Activated naive CD8-positive, alpha-beta T cell treated with anti-CD3 and anti-CD28 coated beads, Interleukin-2, amount 10 ng/mL, durations not matched to agents 7 days and 5 days (primary cell): ENCODE measurements around the gene GLDN. TPM values are rescaled to one million over a fixed set of nuclear protein-coding genes. Genes with fewer than 3 reads are reported as not detected.

ENCODE experiments used
- ATAC-seq: fragments of 150-1000 bp; cut with Tn5 transposase; one replicate; pipeline ENCODE4 v1.10.0; 2021; ENCODE audit warnings: low read depth, moderate library complexity
- POLR2A ChIA-PET: fragments of 350-600 bp; sonication (Branson Sonifier 250); formaldehyde crosslinking; loops from one replicate; lab custom pipeline; 2021; ENCODE audit warnings: antibody characterized with exemption; lab: Charles Lee
- DNase-seq: peaks from one replicate; pipeline ENCODE4 v3.0.0; 2021
- H3K27ac Mint-ChIP-seq: one replicate; pipeline ENCODE4 v1.8.0; 2022; ENCODE audit warnings: mild to moderate bottlenecking, mixed read lengths
- H3K27me3 Mint-ChIP-seq: one replicate; pipeline ENCODE4 v1.8.0; 2022; ENCODE audit warnings: mild to moderate bottlenecking, moderate library complexity, mixed read lengths
- H3K36me3 Mint-ChIP-seq: one replicate; pipeline ENCODE4 v1.8.0; 2021; ENCODE audit warnings: mild to moderate bottlenecking, mixed read lengths
- H3K4me1 Mint-ChIP-seq: one replicate; pipeline ENCODE4 v1.8.0; 2021; ENCODE audit warnings: mixed read lengths
- H3K4me3 Mint-ChIP-seq: one replicate; pipeline ENCODE4 v1.8.0; 2022; ENCODE audit warnings: mild to moderate bottlenecking, moderate library complexity, mixed read lengths
- H3K9me3 Mint-ChIP-seq: one replicate; pipeline ENCODE4 v1.8.0; 2021; ENCODE audit warnings: mixed read lengths
- total RNA-seq, 2 experiments: library from RNA; stranded (reverse); gene quantifications; one replicate each; pipeline ENCODE4 v1.2.3, GENCODE V29; 2021

GLDN gene
- total RNA-seq, 2 experiments from 2014 or later: not detected

GRCh38 chr15:51353976-51354375 lies 12.5 kb downstream of the GLDN start:
- H3K4me3 Mint-ChIP-seq: no peak overlapping the region
- no peaks in the 10 kb centered on the region for H3K9me3 Mint-ChIP-seq
- no peaks in the 10 kb centered on the region for H3K36me3 Mint-ChIP-seq
- DNase-seq: no peak
- H3K27me3 Mint-ChIP-seq: peaks cover 11% of the 10 kb centered on the region
- POLR2A ChIA-PET: no interaction called here
- H3K4me1 Mint-ChIP-seq: peaks cover 2% of the 10 kb centered on the region
- no peak overlapping the region for H3K27ac Mint-ChIP-seq
- no peak for ATAC-seq

- Mint-ChIP-seq H3K36me3 (no peaks in the 10 kb centered on the region), H3K4me1 (peaks cover 2% of the 10 kb centered on the region), H3K27ac (no peak overlapping the region), H3K9me3 (no peaks in the 10 kb centered on the region), H3K4me3 (no peak overlapping the region), H3K27me3 (peaks cover 11% of the 10 kb centered on the region)
- no peak for ATAC-seq
- DNase-seq: no peak
- POLR2A ChIA-PET: no interaction called here
These were observed 13.6 kb downstream of the GLDN start for GRCh38 chr15:51355096-51355495.

- Mint-ChIP-seq H3K4me3 (no peak overlapping the region), H3K4me1 (peaks cover 2% of the 10 kb centered on the region), H3K27ac (no peak overlapping the region), H3K9me3 (no peaks in the 10 kb centered on the region), H3K36me3 (no peaks in the 10 kb centered on the region), H3K27me3 (peaks cover 11% of the 10 kb centered on the region)
- DNase-seq (no peak), ATAC-seq (no peak)
- POLR2A ChIA-PET: no interaction called here
These were observed 14.7 kb downstream of the GLDN start for GRCh38 chr15:51356147-51356546.

- Mint-ChIP-seq H3K4me3 (no peak overlapping the region), H3K27me3 (peaks cover 5% of the 10 kb centered on the region), H3K27ac (no peak overlapping the region)
These were observed 15.5 kb downstream of the GLDN start for GRCh38 chr15:51356983-51357382.

GRCh38 chr15:51359981-51360380 lies 18.5 kb downstream of the GLDN start:
- peaks cover 2% of the 10 kb centered on the region for H3K4me1 Mint-ChIP-seq
- no peak overlapping the region for H3K4me3 Mint-ChIP-seq
- DNase-seq: no peak
- POLR2A ChIA-PET: no interaction called here
- ATAC-seq: no peak
- H3K27ac Mint-ChIP-seq: no peak overlapping the region
- H3K36me3 Mint-ChIP-seq: no peaks in the 10 kb centered on the region
- H3K9me3 Mint-ChIP-seq: no peaks in the 10 kb centered on the region
- peaks cover 4% of the 10 kb centered on the region for H3K27me3 Mint-ChIP-seq

More at GRCh38 chr15:51356983-51357382, 15.5 kb downstream of the GLDN start:
- Mint-ChIP-seq H3K36me3 (no peaks in the 10 kb centered on the region), H3K4me1 (peaks cover 2% of the 10 kb centered on the region), H3K9me3 (no peaks in the 10 kb centered on the region)
- ATAC-seq: no peak
- POLR2A ChIA-PET: no interaction called here
- no peak for DNase-seq

- H3K4me1 Mint-ChIP-seq: no peaks in the 10 kb centered on the region
- H3K36me3 Mint-ChIP-seq: no peaks in the 10 kb centered on the region
- no peaks in the 10 kb centered on the region for H3K9me3 Mint-ChIP-seq
- no peak overlapping the region for H3K27ac Mint-ChIP-seq
- DNase-seq (no peak), ATAC-seq (no peak)
- H3K27me3 Mint-ChIP-seq: peaks cover 4% of the 10 kb centered on the region
- no peak overlapping the region for H3K4me3 Mint-ChIP-seq
- POLR2A ChIA-PET: no interaction called here
These were observed 21.9 kb downstream of the GLDN start for GRCh38 chr15:51363383-51363782.

GRCh38 chr15:51365417-51365816 lies 24.0 kb downstream of the GLDN start:
- no peak overlapping the region for H3K4me3 Mint-ChIP-seq
- no peak for ATAC-seq
- H3K9me3 Mint-ChIP-seq: no peaks in the 10 kb centered on the region
- H3K36me3 Mint-ChIP-seq: no peaks in the 10 kb centered on the region
- POLR2A ChIA-PET: interaction anchor here (0.6 kb wide), 1 partner anchor 552 kb away, joined by 6 read pairs; no protein-coding TSS in a partner anchor
- H3K27ac Mint-ChIP-seq: no peak overlapping the region
- peaks cover 4% of the 10 kb centered on the region for H3K27me3 Mint-ChIP-seq
- H3K4me1 Mint-ChIP-seq: peaks cover 2% of the 10 kb centered on the region
- no peak for DNase-seq

GRCh38 chr15:51366071-51366470 lies 24.6 kb downstream of the GLDN start:
- peaks cover 4% of the 10 kb centered on the region for H3K27me3 Mint-ChIP-seq
- H3K27ac Mint-ChIP-seq: no peak overlapping the region
- H3K36me3 Mint-ChIP-seq: no peaks in the 10 kb centered on the region
- POLR2A ChIA-PET: no interaction called here
- DNase-seq (no peak), ATAC-seq (no peak)
- H3K9me3 Mint-ChIP-seq: no peaks in the 10 kb centered on the region
- no peak overlapping the region for H3K4me3 Mint-ChIP-seq
- peaks cover 2% of the 10 kb centered on the region for H3K4me1 Mint-ChIP-seq

GRCh38 chr15:51366920-51367319 lies 25.5 kb downstream of the GLDN start:
- no peaks in the 10 kb centered on the region for H3K36me3 Mint-ChIP-seq
- H3K9me3 Mint-ChIP-seq: no peaks in the 10 kb centered on the region
- no peak overlapping the region for H3K27ac Mint-ChIP-seq
- H3K4me3 Mint-ChIP-seq: no peak overlapping the region
- no peak for ATAC-seq
- H3K27me3 Mint-ChIP-seq: peaks cover 4% of the 10 kb centered on the region
- peaks cover 2% of the 10 kb centered on the region for H3K4me1 Mint-ChIP-seq
- DNase-seq: no peak
- POLR2A ChIA-PET: no interaction called here

GRCh38 chr15:51367322-51367976 lies 26.0 kb downstream of the GLDN start:
- no peak for DNase-seq
- Mint-ChIP-seq H3K27me3 (peaks cover 4% of the 10 kb centered on the region), H3K36me3 (no peaks in the 10 kb centered on the region), H3K27ac (no peak overlapping the region), H3K4me1 (peaks cover 2% of the 10 kb centered on the region), H3K9me3 (no peaks in the 10 kb centered on the region), H3K4me3 (no peak overlapping the region)
- no peak for ATAC-seq
- POLR2A ChIA-PET: no interaction called here

- no peak overlapping the region for H3K4me3 Mint-ChIP-seq
- POLR2A ChIA-PET: no interaction called here
- H3K27ac Mint-ChIP-seq: no peak overlapping the region
- H3K9me3 Mint-ChIP-seq: no peaks in the 10 kb centered on the region
- H3K4me1 Mint-ChIP-seq: peaks cover 2% of the 10 kb centered on the region
- no peak for DNase-seq
- H3K36me3 Mint-ChIP-seq: no peaks in the 10 kb centered on the region
- ATAC-seq: no peak
- peaks cover 4% of the 10 kb centered on the region for H3K27me3 Mint-ChIP-seq
These were observed 26.9 kb downstream of the GLDN start for GRCh38 chr15:51368307-51368706.

GRCh38 chr15:51368751-51369450 lies 27.4 kb downstream of the GLDN start:
- ATAC-seq (no peak), DNase-seq (no peak)
- POLR2A ChIA-PET: no interaction called here
- Mint-ChIP-seq H3K9me3 (no peaks in the 10 kb centered on the region), H3K4me3 (no peak overlapping the region), H3K27me3 (peaks cover 4% of the 10 kb centered on the region), H3K4me1 (peaks cover 2% of the 10 kb centered on the region), H3K36me3 (no peaks in the 10 kb centered on the region), H3K27ac (no peak overlapping the region)

- Mint-ChIP-seq H3K36me3 (no peaks in the 10 kb centered on the region), H3K4me1 (peaks cover 2% of the 10 kb centered on the region), H3K4me3 (no peak overlapping the region), H3K27me3 (peaks cover 4% of the 10 kb centered on the region), H3K27ac (no peak overlapping the region), H3K9me3 (no peaks in the 10 kb centered on the region)
- DNase-seq (no peak), ATAC-seq (no peak)
- POLR2A ChIA-PET: no interaction called here
These were observed 28.0 kb downstream of the GLDN start for GRCh38 chr15:51369451-51369761.

- Mint-ChIP-seq H3K27me3 (no peaks in the 10 kb centered on the region), H3K27ac (no peak overlapping the region), H3K9me3 (no peaks in the 10 kb centered on the region), H3K36me3 (no peaks in the 10 kb centered on the region), H3K4me3 (no peak overlapping the region), H3K4me1 (peaks cover 2% of the 10 kb centered on the region)
- DNase-seq: no peak
- no peak for ATAC-seq
- POLR2A ChIA-PET: no interaction called here
These were observed 29.8 kb downstream of the GLDN start for GRCh38 chr15:51371266-51371665.
